CD14-positive monocyte (primary cell): ENCODE results near the gene HIVEP3. TPM values are rescaled to one million over a fixed set of nuclear protein-coding genes. Genes with fewer than 3 reads are reported as not detected.
A peak's percentile ranks its signal among the peaks of the same experiment; 100 is the strongest.

Experiments
- DNase-seq, 3 donors: peaks; one replicate each; pipeline ENCODE4 v3.0.0-alpha.2; 2011 to 2022
- H2AFZ ChIP-seq: 2 replicates; pipeline ENCODE4 v1.6.0; 2012; ENCODE audit warnings: mild to moderate bottlenecking, low read depth, low read length, inconsistent platforms; ENCODE audit not compliant: insufficient read depth, poor library complexity, severe bottlenecking
- H3K27ac ChIP-seq, 2 donors: 1 replicate in 1 of 2; 2 replicates in 1 of 2; pipeline ENCODE4 v1.5.1; 2012 to 2013; ENCODE audit warnings: low read length in 2 of 2, control low read depth in 1 of 2, inconsistent platforms in 1 of 2, low read depth in 1 of 2, mild to moderate bottlenecking in 1 of 2
- H3K27me3 ChIP-seq, 2 donors: one replicate each; pipeline versions ENCODE4 v1.6.0 to v1.6.1; 2011 to 2013; ENCODE audit warnings: low read length in 2 of 2; ENCODE audit not compliant: control insufficient read depth in 2 of 2, insufficient read depth in 2 of 2
- H3K36me3 ChIP-seq, 2 donors: replicated peaks in 1 of 2; 1 replicate in 1 of 2; 2 replicates in 1 of 2; pipeline versions ENCODE4 v1.5.1 to v1.6.1; 2012 to 2013; ENCODE audit warnings: low read length in 2 of 2, control low read depth in 1 of 2, inconsistent platforms in 1 of 2, mild to moderate bottlenecking in 1 of 2; ENCODE audit not compliant: insufficient read depth in 2 of 2, control insufficient read depth in 1 of 2
- H3K4me1 ChIP-seq, 2 donors: 1 replicate in 1 of 2; 2 replicates in 1 of 2; pipeline versions ENCODE4 v1.5.1 to v1.6.1; 2012 to 2013; ENCODE audit warnings: low read length in 2 of 2, control low read depth in 1 of 2, inconsistent platforms in 1 of 2, mild to moderate bottlenecking in 1 of 2, moderate library complexity in 1 of 2; ENCODE audit not compliant: insufficient read depth in 2 of 2, control insufficient read depth in 1 of 2
- H3K4me2 ChIP-seq: replicated peaks from 2 replicates; pipeline ENCODE3; 2012; ENCODE audit warnings: low read length, moderate library complexity, mild to moderate bottlenecking; ENCODE audit not compliant: poor library complexity, severe bottlenecking; ENCODE audit errors: extremely low read depth
- H3K4me3 ChIP-seq, 3 experiments: fragments of 200-600 bp in 1 of 3; sonication (generic) in 1 of 3; replicated peaks in 1 of 3; 1 replicate in 2 of 3; 2 replicates in 1 of 3; pipeline ENCODE4 v1.5.1; 2011 to 2013; ENCODE audit warnings: low read length in 3 of 3, mild to moderate bottlenecking in 3 of 3, control low read depth in 2 of 3, low read depth in 2 of 3, inconsistent platforms in 1 of 3, moderate library complexity in 1 of 3
- H3K79me2 ChIP-seq: 2 replicates; pipeline ENCODE4 v1.6.0; 2012; ENCODE audit warnings: mild to moderate bottlenecking, control low read depth, inconsistent platforms, low read length, moderate library complexity; ENCODE audit not compliant: insufficient read depth
- H3K9ac ChIP-seq: 2 replicates; pipeline ENCODE4 v1.6.0; 2017; ENCODE audit warnings: low read length, mild to moderate bottlenecking; ENCODE audit not compliant: insufficient read depth, poor library complexity, severe bottlenecking
- H3K9me3 ChIP-seq, 2 donors: replicated peaks in 1 of 2; 1 replicate in 1 of 2; 2 replicates in 1 of 2; pipeline versions ENCODE4 v1.5.1 to v1.6.1; 2012 to 2013; ENCODE audit warnings: low read length in 2 of 2, control low read depth in 1 of 2; ENCODE audit not compliant: control insufficient read depth in 1 of 2, insufficient read depth in 1 of 2
- H4K20me1 ChIP-seq: 2 replicates; pipeline ENCODE4 v1.6.0; 2012; ENCODE audit warnings: mild to moderate bottlenecking, low read length, control low read depth, moderate library complexity; ENCODE audit not compliant: insufficient read depth
- H3K27ac Mint-ChIP-seq, 7 donors: one replicate each; pipeline ENCODE4 v1.8.0; 2020; ENCODE audit warnings: mild to moderate bottlenecking in 7 of 7, mixed read lengths in 7 of 7, moderate library complexity in 6 of 7, inconsistent platforms in 2 of 7
- H3K27me3 Mint-ChIP-seq, 3 donors: one replicate each; pipeline ENCODE4 v1.8.0; 2021 to 2022; ENCODE audit warnings: low read depth in 3 of 3, mild to moderate bottlenecking in 3 of 3, mixed read lengths in 3 of 3, moderate library complexity in 3 of 3, inconsistent platforms in 1 of 3
- H3K36me3 Mint-ChIP-seq, 2 donors: one replicate each; pipeline ENCODE4 v1.8.0; 2020; ENCODE audit warnings: mixed read lengths in 2 of 2, inconsistent platforms in 1 of 2, mild to moderate bottlenecking in 1 of 2
- H3K4me1 Mint-ChIP-seq: one replicate; pipeline ENCODE4 v1.8.0; 2020; ENCODE audit warnings: mild to moderate bottlenecking, mixed read lengths
- H3K4me3 Mint-ChIP-seq, 2 donors: one replicate each; pipeline ENCODE4 v1.8.0; 2020; ENCODE audit warnings: mild to moderate bottlenecking in 2 of 2, mixed read lengths in 2 of 2, moderate library complexity in 1 of 2
- H3K9me3 Mint-ChIP-seq, 7 donors: one replicate each; pipeline ENCODE4 v1.8.0; 2020 to 2022; ENCODE audit warnings: mixed read lengths in 7 of 7, mild to moderate bottlenecking in 6 of 7, moderate library complexity in 6 of 7, inconsistent platforms in 2 of 7
- WGBS: methylation state at CpG from one replicate; pipeline ENCODE4 v1.1.5; 2013; ENCODE audit warnings: missing lambda C conversion rate; ENCODE audit not compliant: insufficient coverage; 5-methylcytosine and 5-hydroxymethylcytosine counted together
- intact Hi-C, 2 donors: fragments of 100-400 bp; cut with micrococcal nuclease; formaldehyde crosslinking; loops; one replicate each; pipeline versions ENCODE4 v1.15.0 to v1.15.1; 2023
- polyA plus RNA-seq, 3 donors: library from polyadenylated mRNA; depleted of rRNA in 1 of 3; unstranded in 2 of 3; stranded (reverse) in 1 of 3; fragments of 300-500 nt in 2 of 3; fragments of >200 nt in 1 of 3; fragmentation: Illumina TruSeq in 2 of 3; gene quantifications; 1 replicate in 2 of 3; 2 replicates in 1 of 3; pipeline ENCODE4 v1.2.3, GENCODE V29; 2012 to 2021
- TF ChIP-seq, protein P1 (sequence below): fragments of 200-600 bp; IDR thresholded peaks from one replicate; pipeline ENCODE4 v1.8.0; 2022; ENCODE audit warnings: antibody characterized with exemption, mild to moderate bottlenecking

HIVEP3 gene
- polyA plus RNA-seq, 3 donors, result 1.2 to 3.7 (median 1.8) TPM

DNA sequence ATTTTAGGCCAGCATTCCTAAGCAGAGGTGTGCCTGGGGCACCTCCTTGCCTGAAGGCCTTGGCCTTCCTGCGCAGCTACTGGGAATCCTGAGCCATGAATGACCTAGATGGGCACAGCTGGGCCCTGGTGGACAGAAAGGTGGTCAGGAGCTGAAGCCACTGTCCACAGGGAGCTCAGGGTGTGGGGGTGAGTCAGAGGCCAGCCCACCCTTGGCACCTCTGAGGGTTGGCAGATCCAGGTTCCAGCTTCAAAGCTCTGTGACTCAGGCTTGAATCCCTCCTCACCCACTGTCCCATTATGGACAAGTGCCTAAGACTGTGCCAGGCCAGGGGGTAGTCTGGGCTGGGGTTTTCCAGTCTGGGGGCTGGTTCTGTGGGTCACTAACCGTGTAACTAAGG lies 427.8 kb downstream of the HIVEP3 start:
- no peaks in the 10 kb centered on the region for H4K20me1 ChIP-seq
- Mint-ChIP-seq H3K27me3 (peaks cover 24 to 36% (median 30%) of the 10 kb centered on the region in 3 donors), H3K4me3 (no peak overlapping the region), H3K4me1 (peaks cover 20% of the 10 kb centered on the region), H3K27ac (peak overlapping the region in 1 of 7 donors; percentile 61), H3K36me3 (no peaks in the 10 kb centered on the region), H3K9me3 (no peaks in the 10 kb centered on the region)
- DNase-seq, result no peak
- TF ChIP-seq, protein P1, sequence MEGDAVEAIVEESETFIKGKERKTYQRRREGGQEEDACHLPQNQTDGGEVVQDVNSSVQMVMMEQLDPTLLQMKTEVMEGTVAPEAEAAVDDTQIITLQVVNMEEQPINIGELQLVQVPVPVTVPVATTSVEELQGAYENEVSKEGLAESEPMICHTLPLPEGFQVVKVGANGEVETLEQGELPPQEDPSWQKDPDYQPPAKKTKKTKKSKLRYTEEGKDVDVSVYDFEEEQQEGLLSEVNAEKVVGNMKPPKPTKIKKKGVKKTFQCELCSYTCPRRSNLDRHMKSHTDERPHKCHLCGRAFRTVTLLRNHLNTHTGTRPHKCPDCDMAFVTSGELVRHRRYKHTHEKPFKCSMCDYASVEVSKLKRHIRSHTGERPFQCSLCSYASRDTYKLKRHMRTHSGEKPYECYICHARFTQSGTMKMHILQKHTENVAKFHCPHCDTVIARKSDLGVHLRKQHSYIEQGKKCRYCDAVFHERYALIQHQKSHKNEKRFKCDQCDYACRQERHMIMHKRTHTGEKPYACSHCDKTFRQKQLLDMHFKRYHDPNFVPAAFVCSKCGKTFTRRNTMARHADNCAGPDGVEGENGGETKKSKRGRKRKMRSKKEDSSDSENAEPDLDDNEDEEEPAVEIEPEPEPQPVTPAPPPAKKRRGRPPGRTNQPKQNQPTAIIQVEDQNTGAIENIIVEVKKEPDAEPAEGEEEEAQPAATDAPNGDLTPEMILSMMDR, result no peak
- WGBS, result 78% methylated on average over 2 of the region's 2 CpGs
- H3K9me3 ChIP-seq, result no peaks in the 10 kb centered on the region
- no peaks in the 10 kb centered on the region for H3K36me3 ChIP-seq
- H3K4me2 ChIP-seq, result no peak overlapping the region
- no peak overlapping the region for H3K4me3 ChIP-seq
- intact Hi-C loops, result no loop called here
- no peak overlapping the region for H3K9ac ChIP-seq
- no peak overlapping the region for H3K27ac ChIP-seq
- peaks cover 9 to 23% of the 10 kb centered on the region in 2 donors for H3K4me1 ChIP-seq
- peaks cover 0 to 14% of the 10 kb centered on the region in 2 donors for H3K27me3 ChIP-seq
- H3K79me2 ChIP-seq, result no peaks in the 10 kb centered on the region
- H2AFZ ChIP-seq, result no peak overlapping the region

DNA sequence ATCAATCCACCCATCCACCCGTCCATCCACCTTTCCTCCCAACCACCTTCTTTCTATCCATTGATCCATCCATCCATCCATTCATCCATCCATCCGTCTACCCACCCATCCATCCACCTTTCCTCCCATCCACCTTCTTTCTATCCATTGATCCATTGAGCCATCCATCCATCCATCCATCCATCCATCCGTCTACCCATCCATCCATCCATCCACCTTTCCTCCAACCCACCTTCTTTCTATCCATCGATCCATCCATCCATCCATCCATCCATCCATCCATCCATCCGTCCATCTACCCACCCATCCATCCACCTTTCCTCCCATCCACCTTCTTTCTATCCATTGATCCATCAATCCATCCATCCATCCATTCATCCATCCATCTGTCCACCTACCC lies 429.2 kb downstream of the HIVEP3 start:
- no peaks in the 10 kb centered on the region for H3K9me3 ChIP-seq
- H3K79me2 ChIP-seq, result no peaks in the 10 kb centered on the region
- H3K27me3 ChIP-seq, result peaks cover 0 to 5% of the 10 kb centered on the region in 2 donors
- intact Hi-C loops, result no loop called here
- WGBS, result 89% methylated on average over 5 of the region's 5 CpGs
- H3K4me1 Mint-ChIP-seq, result peaks cover 12% of the 10 kb centered on the region
- no peak for DNase-seq
- no peak overlapping the region for H3K27ac ChIP-seq
- H3K9ac ChIP-seq, result no peak overlapping the region
- H3K27me3 Mint-ChIP-seq, result peaks cover 22 to 30% (median 26%) of the 10 kb centered on the region in 3 donors
- H3K4me3 Mint-ChIP-seq, result no peak overlapping the region
- H3K4me2 ChIP-seq, result no peak overlapping the region
- no peak overlapping the region for H2AFZ ChIP-seq
- H3K27ac Mint-ChIP-seq, result no peak overlapping the region
- no peaks in the 10 kb centered on the region for H3K9me3 Mint-ChIP-seq
- no peaks in the 10 kb centered on the region for H4K20me1 ChIP-seq
- no peaks in the 10 kb centered on the region for H3K36me3 Mint-ChIP-seq
- H3K4me1 ChIP-seq, result peaks cover 6 to 13% of the 10 kb centered on the region in 2 donors
- no peaks in the 10 kb centered on the region for H3K36me3 ChIP-seq
- TF ChIP-seq, protein P1, result no peak
- H3K4me3 ChIP-seq, result no peak overlapping the region
